Trophoblast cell (in vitro differentiated cells and primary cell): ENCODE data around the gene TMEM141.

Experiments used
- DNase-seq, 2 donors: peaks; one replicate each; pipeline ENCODE4 v3.0.0-alpha.2; 2016
- H2AFZ ChIP-seq: 2 replicates; pipeline ENCODE4 v1.6.1; 2013; ENCODE audit warnings: low read length, moderate library complexity, mild to moderate bottlenecking; ENCODE audit not compliant: insufficient read depth, poor library complexity
- H2AK5ac ChIP-seq: 2 replicates; pipeline ENCODE4 v1.6.1; 2013; ENCODE audit warnings: mild to moderate bottlenecking, low read length
- H2BK120ac ChIP-seq: 2 replicates; pipeline ENCODE4 v1.6.1; 2013; ENCODE audit warnings: low read length, mild to moderate bottlenecking, moderate library complexity; ENCODE audit not compliant: insufficient read depth, poor library complexity
- H2BK12ac ChIP-seq: 2 replicates; pipeline ENCODE4 v1.6.1; 2013; ENCODE audit warnings: mild to moderate bottlenecking, low read length, moderate library complexity
- H2BK5ac ChIP-seq: 2 replicates; pipeline ENCODE4 v1.6.1; 2013; ENCODE audit warnings: low read length, low read depth, moderate library complexity, mild to moderate bottlenecking; ENCODE audit not compliant: poor library complexity
- H3K14ac ChIP-seq: 2 replicates; pipeline ENCODE4 v1.6.1; 2013; ENCODE audit warnings: mild to moderate bottlenecking, low read length
- H3K18ac ChIP-seq: 2 replicates; pipeline ENCODE4 v1.6.1; 2013; ENCODE audit warnings: mild to moderate bottlenecking, low read length
- H3K23ac ChIP-seq: 2 replicates; pipeline ENCODE4 v1.6.1; 2013; ENCODE audit warnings: low read length
- H3K27ac ChIP-seq: 2 replicates; pipeline ENCODE4 v1.5.1; 2013; ENCODE audit warnings: low read depth, mild to moderate bottlenecking, inconsistent platforms, low read length, moderate library complexity
- H3K27me3 ChIP-seq: 2 replicates; pipeline ENCODE4 v1.6.1; 2013; ENCODE audit warnings: inconsistent platforms, mild to moderate bottlenecking, low read length, moderate library complexity; ENCODE audit not compliant: insufficient read depth
- H3K36me3 ChIP-seq, 2 experiments: 1 replicate in 1 of 2; 2 replicates in 1 of 2; pipeline ENCODE4 v1.6.1; 2013; ENCODE audit warnings: low read length in 2 of 2, mild to moderate bottlenecking in 2 of 2, moderate library complexity in 1 of 2; ENCODE audit not compliant: insufficient read depth in 2 of 2, control insufficient read depth in 1 of 2
- H3K4ac ChIP-seq: 2 replicates; pipeline ENCODE4 v1.6.1; 2013; ENCODE audit warnings: low read depth, mild to moderate bottlenecking, low read length, moderate library complexity
- H3K4me1 ChIP-seq, 2 experiments: 1 replicate in 1 of 2; 2 replicates in 1 of 2; pipeline ENCODE4 v1.6.1; 2013; ENCODE audit warnings: low read length in 2 of 2, mild to moderate bottlenecking in 2 of 2, moderate library complexity in 1 of 2; ENCODE audit not compliant: insufficient read depth in 2 of 2, control insufficient read depth in 1 of 2
- H3K4me2 ChIP-seq: 2 replicates; pipeline ENCODE4 v1.6.1; 2013; ENCODE audit warnings: inconsistent platforms, mild to moderate bottlenecking, low read length, moderate library complexity
- H3K4me3 ChIP-seq: 2 replicates; pipeline ENCODE4 v1.5.1; 2013; ENCODE audit warnings: mild to moderate bottlenecking, low read depth, low read length, inconsistent platforms
- H3K79me1 ChIP-seq: one replicate; pipeline ENCODE4 v1.6.1; 2013; ENCODE audit warnings: low read length
- H3K79me2 ChIP-seq: 2 replicates; pipeline ENCODE4 v1.6.1; 2013; ENCODE audit warnings: low read length, mild to moderate bottlenecking; ENCODE audit not compliant: control insufficient read depth, insufficient read depth, poor library complexity
- H3K9ac ChIP-seq: 2 replicates; pipeline ENCODE4 v1.6.1; 2013; ENCODE audit warnings: mild to moderate bottlenecking, low read length
- H3K9me3 ChIP-seq: 2 replicates; pipeline ENCODE4 v1.6.1; 2013; ENCODE audit warnings: low read depth, mild to moderate bottlenecking, control low read depth, inconsistent platforms, low read length; ENCODE audit not compliant: insufficient read depth
- H4K12ac ChIP-seq: 2 replicates; pipeline ENCODE4 v1.6.1; 2013; ENCODE audit warnings: low read depth, mild to moderate bottlenecking, low read length, moderate library complexity
- H4K8ac ChIP-seq: 2 replicates; pipeline ENCODE4 v1.6.1; 2013; ENCODE audit warnings: low read depth, mild to moderate bottlenecking, low read length, moderate library complexity
- H4K91ac ChIP-seq: one replicate; pipeline ENCODE4 v1.6.1; 2013; ENCODE audit warnings: low read depth, mild to moderate bottlenecking, low read length, moderate library complexity
- WGBS: extraction: QIAGEN DNeasy Blood & Tissue Kit; methylation state at CpG from one replicate; pipeline ENCODE4 v1.1.7; 2013; ENCODE audit warnings: missing lambda C conversion rate; ENCODE audit not compliant: insufficient read length, insufficient coverage; ENCODE audit errors: extremely low coverage; 5-methylcytosine and 5-hydroxymethylcytosine counted together

Gene TMEM141

DNA sequence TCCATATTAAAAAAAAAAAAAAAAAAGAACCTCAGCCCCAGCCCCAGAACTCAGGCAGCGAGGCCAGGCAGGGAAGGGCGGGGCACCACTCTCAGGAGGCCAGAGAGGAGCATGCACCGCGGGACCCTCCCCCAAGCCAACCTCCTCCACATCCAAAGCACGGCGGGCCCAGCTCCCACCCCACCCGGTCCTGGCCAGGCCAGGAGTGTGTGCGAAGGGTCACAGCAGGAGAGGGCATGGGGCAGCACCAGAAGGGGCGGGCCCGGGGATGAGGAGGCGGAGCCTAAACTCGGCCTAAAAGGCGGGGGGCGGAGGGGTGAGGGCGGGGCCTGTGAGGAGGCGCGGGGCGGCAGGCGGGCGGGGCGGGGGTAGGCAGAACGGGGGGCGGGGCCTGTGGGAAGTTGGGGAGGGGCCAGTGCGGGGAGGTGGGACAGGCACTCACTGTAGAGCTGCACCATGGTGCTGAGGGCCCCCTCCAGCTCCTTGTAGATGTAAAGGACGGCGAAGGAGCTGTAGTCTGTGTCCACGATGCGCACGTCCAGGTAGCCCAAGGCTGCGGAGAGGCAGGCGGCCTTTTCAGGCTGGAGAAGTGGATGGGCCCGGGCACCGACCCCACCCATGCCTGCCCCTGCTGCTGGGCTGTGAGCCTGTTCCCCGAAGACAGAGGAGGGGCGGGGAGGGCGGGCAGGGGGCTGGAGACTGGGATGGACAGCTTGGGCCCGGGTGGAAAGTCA, 28.1 kb upstream of the TMEM141 start:
- H3K36me3 ChIP-seq, result no peaks in the 10 kb centered on the region
- H2BK12ac ChIP-seq, result no peak overlapping the region
- peaks cover 4% of the 10 kb centered on the region for H3K79me1 ChIP-seq
- peaks cover 10 to 12% of the 10 kb centered on the region in 2 experiments for H3K4me1 ChIP-seq
- H3K27ac ChIP-seq, result no peak overlapping the region
- peak overlapping the region; percentile 52 for H4K8ac ChIP-seq
- H3K4ac ChIP-seq, result no peak overlapping the region
- no peak overlapping the region for H4K12ac ChIP-seq
- H3K18ac ChIP-seq, result no peak overlapping the region
- no peak overlapping the region for H2BK5ac ChIP-seq
- WGBS, result no CpG with 5 or more reads among the region's 37 CpGs
- H3K4me3 ChIP-seq, result no peak overlapping the region
- H3K9me3 ChIP-seq, result peaks cover 7% of the 10 kb centered on the region
- no peak for DNase-seq
- H3K23ac ChIP-seq, result no peak overlapping the region
- no peak overlapping the region for H3K14ac ChIP-seq
- H3K79me2 ChIP-seq, result no peaks in the 10 kb centered on the region
- no peak overlapping the region for H2BK120ac ChIP-seq
- peak overlapping the region; percentile 45 for H4K91ac ChIP-seq
- H2AFZ ChIP-seq, result no peak overlapping the region
- H2AK5ac ChIP-seq, result no peak overlapping the region
- no peak overlapping the region for H3K9ac ChIP-seq
- H3K27me3 ChIP-seq, result no peaks in the 10 kb centered on the region
- peak overlapping the region; percentile 9 for H3K4me2 ChIP-seq

GRCh38 chr9:136763649-136764035, 27.5 kb upstream of the TMEM141 start:
- Histone ChIP-seq H4K8ac (no peak overlapping the region), H3K18ac (no peak overlapping the region), H3K23ac (no peak overlapping the region)

GRCh38 chr9:136764301-136764891, 26.7 kb upstream of the TMEM141 start, which contains the start of gene LCN15:
LCN15 (minus strand) TSS chr9:136764518; CDS start chr9:136764488, 30 bp downstream.
- Histone ChIP-seq H2BK5ac (no peak within 1 kb of the TSS), H3K9me3 (peaks cover 7% of the 10 kb centered on the region), H3K9ac (no peak within 1 kb of the TSS), H4K91ac (peak within 1 kb of the TSS; percentile 45), H4K8ac (peak within 1 kb of the TSS; percentile 52), H3K4ac (no peak within 1 kb of the TSS), H3K18ac (no peak within 1 kb of the TSS), H3K79me2 (no peaks in the 10 kb centered on the region), H2AFZ (no peak within 1 kb of the TSS), H3K79me1 (peaks cover 4% of the 10 kb centered on the region), H3K27me3 (no peaks in the 10 kb centered on the region), H3K36me3 (no peaks in the 10 kb centered on the region), H4K12ac (no peak within 1 kb of the TSS), H3K14ac (no peak within 1 kb of the TSS), H3K27ac (no peak within 1 kb of the TSS), H3K4me1 (peaks cover 10 to 12% of the 10 kb centered on the region in 2 experiments), H3K23ac (no peak within 1 kb of the TSS), H2BK12ac (no peak within 1 kb of the TSS), H2BK120ac (no peak within 1 kb of the TSS), H2AK5ac (peak within 1 kb of the TSS; percentile 17), H3K4me3 (no peak within 1 kb of the TSS), H3K4me2 (peak within 1 kb of the TSS; percentile 9)
- DNase-seq, result no peak
- WGBS, result no CpG with 5 or more reads among the region's 14 CpGs

More at GRCh38 chr9:136763649-136764035, 27.5 kb upstream of the TMEM141 start:
- no peak overlapping the region for H3K27ac ChIP-seq
- H4K91ac ChIP-seq, result peak overlapping the region; percentile 45
- no peak overlapping the region for H3K14ac ChIP-seq
- H3K4ac ChIP-seq, result no peak overlapping the region
- peak overlapping the region; percentile 17 for H2AK5ac ChIP-seq
- WGBS, result no CpG with 5 or more reads among the region's 14 CpGs
- no peak overlapping the region for H4K12ac ChIP-seq
- H3K79me1 ChIP-seq, result peaks cover 4% of the 10 kb centered on the region
- H2BK12ac ChIP-seq, result no peak overlapping the region
- peaks cover 7% of the 10 kb centered on the region for H3K9me3 ChIP-seq
- no peak overlapping the region for H2BK5ac ChIP-seq
- DNase-seq, result no peak
- no peaks in the 10 kb centered on the region for H3K36me3 ChIP-seq
- H2BK120ac ChIP-seq, result no peak overlapping the region
- H3K9ac ChIP-seq, result no peak overlapping the region
- H3K4me2 ChIP-seq, result no peak overlapping the region
- H3K4me1 ChIP-seq, result peaks cover 10 to 12% of the 10 kb centered on the region in 2 experiments
- no peaks in the 10 kb centered on the region for H3K27me3 ChIP-seq
- H2AFZ ChIP-seq, result no peak overlapping the region
- H3K4me3 ChIP-seq, result no peak overlapping the region
- H3K79me2 ChIP-seq, result no peaks in the 10 kb centered on the region

- no peak overlapping the region for H3K27ac ChIP-seq
- no peak overlapping the region for H3K9ac ChIP-seq
- peaks cover 10 to 12% of the 10 kb centered on the region in 2 experiments for H3K4me1 ChIP-seq
- no peak overlapping the region for H3K4ac ChIP-seq
- no peak overlapping the region for H2AFZ ChIP-seq
- H3K79me2 ChIP-seq, result no peaks in the 10 kb centered on the region
- no peak overlapping the region for H2BK5ac ChIP-seq
- no peaks in the 10 kb centered on the region for H3K36me3 ChIP-seq
- no CpG with 5 or more reads among the region's 14 CpGs for WGBS
- H4K12ac ChIP-seq, result no peak overlapping the region
- no peak overlapping the region for H2BK12ac ChIP-seq
- H3K9me3 ChIP-seq, result peaks cover 7% of the 10 kb centered on the region
- H3K4me3 ChIP-seq, result no peak overlapping the region
- no peak overlapping the region for H4K91ac ChIP-seq
- no peak overlapping the region for H2AK5ac ChIP-seq
- DNase-seq, result no peak
- no peak overlapping the region for H3K14ac ChIP-seq
- H3K79me1 ChIP-seq, result peaks cover 4% of the 10 kb centered on the region
- no peak overlapping the region for H4K8ac ChIP-seq
- no peak overlapping the region for H2BK120ac ChIP-seq
- no peak overlapping the region for H3K23ac ChIP-seq
- H3K18ac ChIP-seq, result no peak overlapping the region
- H3K27me3 ChIP-seq, result no peaks in the 10 kb centered on the region
- H3K4me2 ChIP-seq, result no peak overlapping the region
Measured at GRCh38 chr9:136765041-136765440, 26.1 kb upstream of the TMEM141 start.
